22Rv1 (cell line): ENCODE results near the gene N4BP2.
"Not testable (repeated sequence)": the region's sequence is repeated elsewhere in the genome, so short reads cannot be mapped to it uniquely, and the experiment has no call there.

ENCODE experiments used
- ZFX ChIP-seq: fragments of 450-650 bp; IDR thresholded peaks from 2 replicates; pipeline ENCODE4 v1.6.1; 2017; ENCODE audit warnings: antibody characterized with exemption, borderline replicate concordance
- TF ChIP-seq, protein P1 (sequence below): fragments of 450-650 bp; IDR thresholded peaks from 2 replicates; pipeline ENCODE4 v1.5.1; 2017; ENCODE audit warnings: mild to moderate bottlenecking

- TF ChIP-seq, protein P1, sequence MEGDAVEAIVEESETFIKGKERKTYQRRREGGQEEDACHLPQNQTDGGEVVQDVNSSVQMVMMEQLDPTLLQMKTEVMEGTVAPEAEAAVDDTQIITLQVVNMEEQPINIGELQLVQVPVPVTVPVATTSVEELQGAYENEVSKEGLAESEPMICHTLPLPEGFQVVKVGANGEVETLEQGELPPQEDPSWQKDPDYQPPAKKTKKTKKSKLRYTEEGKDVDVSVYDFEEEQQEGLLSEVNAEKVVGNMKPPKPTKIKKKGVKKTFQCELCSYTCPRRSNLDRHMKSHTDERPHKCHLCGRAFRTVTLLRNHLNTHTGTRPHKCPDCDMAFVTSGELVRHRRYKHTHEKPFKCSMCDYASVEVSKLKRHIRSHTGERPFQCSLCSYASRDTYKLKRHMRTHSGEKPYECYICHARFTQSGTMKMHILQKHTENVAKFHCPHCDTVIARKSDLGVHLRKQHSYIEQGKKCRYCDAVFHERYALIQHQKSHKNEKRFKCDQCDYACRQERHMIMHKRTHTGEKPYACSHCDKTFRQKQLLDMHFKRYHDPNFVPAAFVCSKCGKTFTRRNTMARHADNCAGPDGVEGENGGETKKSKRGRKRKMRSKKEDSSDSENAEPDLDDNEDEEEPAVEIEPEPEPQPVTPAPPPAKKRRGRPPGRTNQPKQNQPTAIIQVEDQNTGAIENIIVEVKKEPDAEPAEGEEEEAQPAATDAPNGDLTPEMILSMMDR, result not testable (repeated sequence)
- TF ChIP-seq ZFX, result not testable (repeated sequence)
Observed at GRCh38 chr4:40107150-40107549, 50.5 kb downstream of the N4BP2 start.
